ENCODE results near the gene CLMN. TPM values are rescaled to one million over a fixed set of nuclear protein-coding genes. Genes with fewer than 3 reads are reported as not detected.
A peak's percentile ranks its signal among the peaks of the same experiment; 100 is the strongest.

The CLMN gene
- total and polyA plus RNA-seq, 10 of the 15 experiments (the other 5 are each of a cell fraction or from before 2014, with no cell fraction given), result 7.8 to 49.3 (median 18.5) TPM

GRCh38 chr14:95233702-95234241, 85.9 kb downstream of the CLMN start (continued):
- TF ChIP-seq, protein P1, sequence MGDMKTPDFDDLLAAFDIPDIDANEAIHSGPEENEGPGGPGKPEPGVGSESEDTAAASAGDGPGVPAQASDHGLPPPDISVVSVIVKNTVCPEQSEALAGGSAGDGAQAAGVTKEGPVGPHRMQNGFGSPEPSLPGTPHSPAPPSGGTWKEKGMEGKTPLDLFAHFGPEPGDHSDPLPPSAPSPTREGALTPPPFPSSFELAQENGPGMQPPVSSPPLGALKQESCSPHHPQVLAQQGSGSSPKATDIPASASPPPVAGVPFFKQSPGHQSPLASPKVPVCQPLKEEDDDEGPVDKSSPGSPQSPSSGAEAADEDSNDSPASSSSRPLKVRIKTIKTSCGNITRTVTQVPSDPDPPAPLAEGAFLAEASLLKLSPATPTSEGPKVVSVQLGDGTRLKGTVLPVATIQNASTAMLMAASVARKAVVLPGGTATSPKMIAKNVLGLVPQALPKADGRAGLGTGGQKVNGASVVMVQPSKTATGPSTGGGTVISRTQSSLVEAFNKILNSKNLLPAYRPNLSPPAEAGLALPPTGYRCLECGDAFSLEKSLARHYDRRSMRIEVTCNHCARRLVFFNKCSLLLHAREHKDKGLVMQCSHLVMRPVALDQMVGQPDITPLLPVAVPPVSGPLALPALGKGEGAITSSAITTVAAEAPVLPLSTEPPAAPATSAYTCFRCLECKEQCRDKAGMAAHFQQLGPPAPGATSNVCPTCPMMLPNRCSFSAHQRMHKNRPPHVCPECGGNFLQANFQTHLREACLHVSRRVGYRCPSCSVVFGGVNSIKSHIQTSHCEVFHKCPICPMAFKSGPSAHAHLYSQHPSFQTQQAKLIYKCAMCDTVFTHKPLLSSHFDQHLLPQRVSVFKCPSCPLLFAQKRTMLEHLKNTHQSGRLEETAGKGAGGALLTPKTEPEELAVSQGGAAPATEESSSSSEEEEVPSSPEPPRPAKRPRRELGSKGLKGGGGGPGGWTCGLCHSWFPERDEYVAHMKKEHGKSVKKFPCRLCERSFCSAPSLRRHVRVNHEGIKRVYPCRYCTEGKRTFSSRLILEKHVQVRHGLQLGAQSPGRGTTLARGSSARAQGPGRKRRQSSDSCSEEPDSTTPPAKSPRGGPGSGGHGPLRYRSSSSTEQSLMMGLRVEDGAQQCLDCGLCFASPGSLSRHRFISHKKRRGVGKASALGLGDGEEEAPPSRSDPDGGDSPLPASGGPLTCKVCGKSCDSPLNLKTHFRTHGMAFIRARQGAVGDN (IDR thresholded peaks at IDR 0.05), result 0 out of 2 replicates have a peak, but pooled peaks have one; percentile 38
- TF ChIP-seq CHD2 (IDR thresholded peaks at IDR 0.05; ENCODE audit: borderline replicate concordance, low read depth, low read length) (0 out of 2 replicates have a peak, but pooled peaks have one; percentile 26), SP1 (IDR thresholded peaks at IDR 0.05; ENCODE audit: low read depth, low read length) (no peak), ZBED1 (IDR thresholded peaks at IDR 0.05; ENCODE audit: borderline replicate concordance) (no peak), SREBF2 (IDR thresholded peaks at IDR 0.05; ENCODE audit: low read length) (no peak), RAD21 (IDR thresholded peaks at IDR 0.05; ENCODE audit: insufficient read depth, low read depth, low read length) (peak; percentile 22; the same call in 1 of the 2 replicates), BRCA1 (IDR thresholded peaks at IDR 0.05; ENCODE audit: low read depth, low read length) (no peak), POLR2AphosphoS5 (IDR thresholded peaks at IDR 0.05; ENCODE audit: low read length) (no peak), LARP7 (IDR thresholded peaks at IDR 0.05) (no peak), TCF12 (IDR thresholded peaks at IDR 0.05; ENCODE audit: low read depth, low read length) (peak; percentile 56; the same call in 1 of the 2 replicates), CREB1 (IDR thresholded peaks at IDR 0.05; ENCODE audit: low read depth) (0 out of 2 replicates have a peak, but pooled peaks have one; percentile 19), PML (IDR thresholded peaks at IDR 0.05; ENCODE audit: low read length) (no peak), YBX1 (IDR thresholded peaks at IDR 0.05) (no peak), MTA3 (IDR thresholded peaks at IDR 0.05; ENCODE audit: borderline replicate concordance, low read length) (no peak), NR2C1 (IDR thresholded peaks at IDR 0.05) (no peak), TBL1XR1 (IDR thresholded peaks at IDR 0.05; ENCODE audit: low read depth, low read length) (no peak), KLF5 (IDR thresholded peaks at IDR 0.05; ENCODE audit: partially characterized antibody) (no peak), ZZZ3 (IDR thresholded peaks at IDR 0.05; ENCODE audit: control insufficient read depth, insufficient read length, low read depth) (no peak), NFYA (IDR thresholded peaks at IDR 0.05; ENCODE audit: borderline replicate concordance, low read depth, low read length) (no peak), ETV6 (conservative IDR thresholded peaks at IDR 0.05 in 1 of 2, IDR thresholded peaks at IDR 0.05 in 1 of 2; ENCODE audit: borderline replicate concordance in 1 of 2, low read depth in 1 of 2) (no peak), RAD51 (IDR thresholded peaks at IDR 0.05) (no peak), CREM (IDR thresholded peaks at IDR 0.05; ENCODE audit: low read depth) (0 out of 2 replicates have a peak, but pooled peaks have one; percentile 34), ZNF274 (IDR thresholded peaks at IDR 0.05; ENCODE audit: insufficient read depth, insufficient read length) (no peak), ASH2L (IDR thresholded peaks at IDR 0.05; ENCODE audit: borderline replicate concordance, low read depth) (no peak), SRF (IDR thresholded peaks at IDR 0.05; ENCODE audit: low read depth in 2 of 2, low read length in 2 of 2) (no peak), E2F4 (IDR thresholded peaks at IDR 0.05; ENCODE audit: low read depth, low read length) (no peak), IKZF2 (IDR thresholded peaks at IDR 0.05) (peak; percentile 64 to 69; a peak in 2 of 4 replicates)
- TF ChIP-seq, protein P2, sequence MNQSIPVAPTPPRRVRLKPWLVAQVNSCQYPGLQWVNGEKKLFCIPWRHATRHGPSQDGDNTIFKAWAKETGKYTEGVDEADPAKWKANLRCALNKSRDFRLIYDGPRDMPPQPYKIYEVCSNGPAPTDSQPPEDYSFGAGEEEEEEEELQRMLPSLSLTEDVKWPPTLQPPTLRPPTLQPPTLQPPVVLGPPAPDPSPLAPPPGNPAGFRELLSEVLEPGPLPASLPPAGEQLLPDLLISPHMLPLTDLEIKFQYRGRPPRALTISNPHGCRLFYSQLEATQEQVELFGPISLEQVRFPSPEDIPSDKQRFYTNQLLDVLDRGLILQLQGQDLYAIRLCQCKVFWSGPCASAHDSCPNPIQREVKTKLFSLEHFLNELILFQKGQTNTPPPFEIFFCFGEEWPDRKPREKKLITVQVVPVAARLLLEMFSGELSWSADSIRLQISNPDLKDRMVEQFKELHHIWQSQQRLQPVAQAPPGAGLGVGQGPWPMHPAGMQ (IDR thresholded peaks at IDR 0.05; ENCODE audit: borderline replicate concordance), result no peak

Measured in GM12878 (cell line).